Kidney (tissue), 14 donors: ENCODE measurements around the gene ZNF37A. TPM values are rescaled to one million over a fixed set of nuclear protein-coding genes. Genes with fewer than 3 reads are reported as not detected.
"Not testable (repeated sequence)": the region's sequence is repeated elsewhere in the genome, so short reads cannot be mapped to it uniquely, and the experiment has no call there.

Source experiments
- DNase-seq, 5 donors: peaks; one replicate each; pipeline ENCODE4 v3.0.0-alpha.2; 2013 to 2020
- FAIRE-seq: peaks from 2 replicates; lab custom pipeline; 2012; peaks lifted over from hg19 to GRCh38; lab: Jason Lieb, UNC
- H3K27ac ChIP-seq, 2 donors: one replicate each; pipeline ENCODE4 v1.7.0; 2013; ENCODE audit warnings: low read depth in 2 of 2, low read length in 2 of 2, inconsistent platforms in 1 of 2
- H3K27me3 ChIP-seq: one replicate; pipeline ENCODE4 v1.7.1; 2013; ENCODE audit warnings: low read length, inconsistent platforms; ENCODE audit not compliant: control insufficient read depth, insufficient read depth
- H3K36me3 ChIP-seq, 3 donors: one replicate each; pipeline versions ENCODE4 v1.7.0 to v1.7.1; 2013; ENCODE audit warnings: low read length in 3 of 3, control low read depth in 1 of 3, inconsistent platforms in 1 of 3; ENCODE audit not compliant: insufficient read depth in 3 of 3, control insufficient read depth in 2 of 3
- H3K4me1 ChIP-seq, 3 donors: one replicate each; pipeline versions ENCODE4 v1.7.0 to v1.7.1; 2013; ENCODE audit warnings: low read length in 3 of 3, inconsistent platforms in 1 of 3, low read depth in 1 of 3; ENCODE audit not compliant: control insufficient read depth in 2 of 3, insufficient read depth in 2 of 3
- H3K4me3 ChIP-seq, 3 donors: one replicate each; pipeline versions ENCODE4 v1.7.0 to v1.8.1; 2013; ENCODE audit warnings: low read length in 3 of 3, control low read depth in 1 of 3, inconsistent platforms in 1 of 3
- H3K9ac ChIP-seq, 3 donors: one replicate each; pipeline versions ENCODE4 v1.7.0 to v1.7.1; 2013; ENCODE audit warnings: low read length in 3 of 3, control low read depth in 1 of 3, inconsistent platforms in 1 of 3
- H3K9me3 ChIP-seq, 3 donors: one replicate each; pipeline versions ENCODE4 v1.7.0 to v1.7.1; 2013; ENCODE audit warnings: low read length in 3 of 3, control low read depth in 1 of 3, inconsistent platforms in 1 of 3; ENCODE audit not compliant: control insufficient read depth in 2 of 3, insufficient read depth in 1 of 3
- CTCF ChIP-seq: IDR thresholded peaks from 3 replicates; pipeline ENCODE4 v1.5.1; 2012; ENCODE audit warnings: mild to moderate bottlenecking, moderate library complexity, borderline replicate concordance; ENCODE audit not compliant: insufficient read depth; ENCODE audit errors: extremely low read depth
- intact Hi-C: fragments of 100-400 bp; cut with DNase I; formaldehyde crosslinking; loops from one replicate; pipeline ENCODE4 v1.11.1; 2022
- polyA plus RNA-seq: library from polyadenylated mRNA; stranded (reverse); fragments of 350-450 nt; fragmentation: Illumina TruSeq; extraction: RNeasy Lipid Tissue Mini Kit (QIAGEN cat#74804); gene quantifications from one replicate; pipeline ENCODE4 v1.2.3, GENCODE V29; 2014; ENCODE audit warnings: low read depth, low replicate concordance; ENCODE audit not compliant: insufficient read depth
- total RNA-seq: library from RNA; stranded (reverse); fragmentation: NEBNext Ultra II Directional; extraction: Animal tissue kit (Norgen Biotek cat#: 25700); gene quantifications from one replicate; pipeline ENCODE4 v1.2.1, GENCODE V29; 2021
- donor health status: control.
- donor health status: control.
- donor health status: control.
- donor health status: control.
- donor health status: control.
- donor health status: DM: yes; HTN: yes; CAD: no.
- donor health status: Normal renal cell carcinoma (clear cell type).

The ZNF37A gene
- total and polyA plus RNA-seq, 2 donors from 2014 or later = 4.0 to 18.8 TPM

GRCh38 chr10:38070501-38070900 is 23.6 kb upstream of the ZNF37A start:
- Histone ChIP-seq H3K36me3 (no peaks in the 10 kb centered on the region), H3K27me3 (no peaks in the 10 kb centered on the region), H3K4me1 (no peaks in the 10 kb centered on the region), H3K9ac (no peak overlapping the region), H3K9me3 (no peaks in the 10 kb centered on the region), H3K4me3 (no peak overlapping the region), H3K27ac (no peak overlapping the region)
- no peak for TF ChIP-seq CTCF
- DNase-seq (no peak), FAIRE-seq (no peak)
- intact Hi-C loops = no loop called here

DNA sequence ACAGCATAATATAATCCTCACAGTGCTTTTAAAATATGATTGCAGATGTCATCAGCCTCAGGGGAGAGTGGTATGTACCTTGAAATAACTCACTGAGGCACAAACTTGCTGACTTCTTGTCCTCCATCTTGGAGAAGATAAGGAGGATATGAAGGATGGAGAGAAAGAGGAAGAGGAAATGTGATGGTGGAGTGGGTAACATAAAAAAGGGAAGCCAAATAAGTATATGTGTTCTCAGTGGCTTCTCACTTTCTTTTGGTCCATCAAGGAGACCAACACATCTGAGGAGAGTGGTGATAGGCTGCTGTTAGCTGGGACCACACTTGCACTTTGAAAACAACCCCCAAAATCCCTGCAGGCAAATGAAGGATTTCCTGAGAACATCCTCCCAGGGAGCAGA is 21.6 kb upstream of the ZNF37A start:
- no peak for TF ChIP-seq CTCF
- Histone ChIP-seq H3K9me3 (no peaks in the 10 kb centered on the region), H3K36me3 (no peaks in the 10 kb centered on the region), H3K4me3 (no peak overlapping the region), H3K27ac (no peak overlapping the region), H3K9ac (no peak overlapping the region), H3K4me1 (no peaks in the 10 kb centered on the region), H3K27me3 (no peaks in the 10 kb centered on the region)
- FAIRE-seq = no peak
- intact Hi-C loops = no loop called here
- DNase-seq = no peak

- intact Hi-C loops = no loop called here
- H3K36me3 ChIP-seq = no peaks in the 10 kb centered on the region
- H3K4me1 ChIP-seq = no peaks in the 10 kb centered on the region
- DNase-seq (no peak), FAIRE-seq (no peak)
- no peak overlapping the region for H3K4me3 ChIP-seq
- H3K9me3 ChIP-seq = no peaks in the 10 kb centered on the region
- no peak for TF ChIP-seq CTCF
- H3K27ac ChIP-seq = no peak overlapping the region
- no peaks in the 10 kb centered on the region for H3K27me3 ChIP-seq
- no peak overlapping the region for H3K9ac ChIP-seq
These were observed 17.4 kb upstream of the ZNF37A start for GRCh38 chr10:38076687-38077086.

- H3K4me3 ChIP-seq = peak overlapping the region; percentile 69 to 96 (median 80)
- FAIRE-seq, H3K27me3 ChIP-seq, H3K9me3 ChIP-seq, intact Hi-C loops: not testable (repeated sequence)
- peak overlapping the region in 1 of 2 donors; percentile 49 for H3K27ac ChIP-seq
- peaks cover 3 to 16% (median 4%) of the 10 kb centered on the region in 3 donors for H3K36me3 ChIP-seq
- H3K9ac ChIP-seq = peak overlapping the region in 2 of 3 donors; percentile 80 to 91
- peak in 1 of 5 donors; percentile 54 for DNase-seq
- peaks cover 0 to 11% (median 3%) of the 10 kb centered on the region in 3 donors for H3K4me1 ChIP-seq
These were observed 819 bp upstream of the ZNF37A start for GRCh38 chr10:38093318-38093717.
